Measurements from ENCODE around the gene CPLX3.

The CPLX3 gene

DNA sequence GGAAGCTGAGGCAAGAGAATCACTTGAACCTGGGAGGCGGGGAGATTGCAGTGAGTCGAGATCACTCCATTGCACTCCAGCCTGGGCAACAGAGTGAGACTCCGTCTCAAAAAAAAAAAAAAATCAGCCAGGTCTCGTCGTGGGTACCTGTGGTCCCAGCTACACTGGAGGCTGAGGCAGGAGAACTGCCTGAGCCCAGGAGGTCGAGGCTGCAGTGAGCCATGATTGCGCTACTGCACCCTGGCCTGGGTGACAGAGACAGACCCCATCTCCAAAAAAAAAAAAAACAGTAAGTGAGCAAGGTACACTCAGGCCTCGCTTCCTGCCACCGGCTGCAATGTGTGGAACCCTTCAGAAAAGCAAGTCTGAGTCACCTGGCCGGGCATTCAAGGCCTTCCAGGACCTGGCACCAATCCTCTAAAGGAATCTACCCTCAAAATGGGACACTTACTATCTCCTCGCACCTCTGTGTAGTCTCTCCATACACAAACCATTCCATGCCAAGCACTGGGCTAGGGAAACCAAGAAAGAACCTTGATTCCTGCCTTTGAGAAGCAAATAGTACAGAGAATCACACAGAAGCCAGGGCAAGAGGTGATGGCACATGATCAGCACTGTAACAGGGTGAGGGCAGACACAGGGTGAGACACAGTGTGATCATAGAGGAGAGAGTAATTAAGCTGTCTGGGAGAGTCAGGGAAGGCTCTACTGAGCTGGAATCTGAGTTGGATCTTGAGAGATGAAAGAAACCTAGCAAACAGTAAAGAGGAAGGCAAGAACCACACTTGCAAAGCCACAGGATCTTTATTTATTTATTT, 37.0 kb downstream of the CPLX3 start:
- H3K4me3 ChIP-seq (ENCODE audit: low read depth, low read length) = no peak overlapping the region
- TF ChIP-seq, protein P1, sequence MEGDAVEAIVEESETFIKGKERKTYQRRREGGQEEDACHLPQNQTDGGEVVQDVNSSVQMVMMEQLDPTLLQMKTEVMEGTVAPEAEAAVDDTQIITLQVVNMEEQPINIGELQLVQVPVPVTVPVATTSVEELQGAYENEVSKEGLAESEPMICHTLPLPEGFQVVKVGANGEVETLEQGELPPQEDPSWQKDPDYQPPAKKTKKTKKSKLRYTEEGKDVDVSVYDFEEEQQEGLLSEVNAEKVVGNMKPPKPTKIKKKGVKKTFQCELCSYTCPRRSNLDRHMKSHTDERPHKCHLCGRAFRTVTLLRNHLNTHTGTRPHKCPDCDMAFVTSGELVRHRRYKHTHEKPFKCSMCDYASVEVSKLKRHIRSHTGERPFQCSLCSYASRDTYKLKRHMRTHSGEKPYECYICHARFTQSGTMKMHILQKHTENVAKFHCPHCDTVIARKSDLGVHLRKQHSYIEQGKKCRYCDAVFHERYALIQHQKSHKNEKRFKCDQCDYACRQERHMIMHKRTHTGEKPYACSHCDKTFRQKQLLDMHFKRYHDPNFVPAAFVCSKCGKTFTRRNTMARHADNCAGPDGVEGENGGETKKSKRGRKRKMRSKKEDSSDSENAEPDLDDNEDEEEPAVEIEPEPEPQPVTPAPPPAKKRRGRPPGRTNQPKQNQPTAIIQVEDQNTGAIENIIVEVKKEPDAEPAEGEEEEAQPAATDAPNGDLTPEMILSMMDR (IDR thresholded peaks at IDR 0.05; ENCODE audit: low read depth, low read length) = no peak

DNA sequence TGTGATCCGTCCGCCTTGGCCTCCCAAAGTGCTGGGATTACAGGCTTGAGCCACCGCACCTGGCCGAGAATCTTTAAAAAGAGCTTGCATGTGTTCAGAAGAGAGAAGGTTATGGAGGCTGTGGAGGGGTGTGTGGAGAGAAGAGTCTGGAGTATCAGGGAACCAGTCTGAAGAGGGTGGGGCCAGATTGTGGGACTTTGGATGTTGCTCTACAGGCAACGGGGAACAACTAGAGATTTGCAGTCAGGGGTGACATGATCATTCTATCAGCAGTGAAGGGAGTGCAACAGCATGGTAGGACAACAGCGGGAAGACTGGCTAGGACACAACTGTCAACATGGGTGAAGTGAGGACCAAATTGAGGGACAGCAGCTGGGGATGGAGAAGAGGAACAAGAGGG, 37.9 kb downstream of the CPLX3 start:
- no peak overlapping the region for H3K4me3 ChIP-seq (ENCODE audit: low read depth, low read length)
- TF ChIP-seq, protein P1 (IDR thresholded peaks at IDR 0.05; ENCODE audit: low read depth, low read length) = no peak

DNA sequence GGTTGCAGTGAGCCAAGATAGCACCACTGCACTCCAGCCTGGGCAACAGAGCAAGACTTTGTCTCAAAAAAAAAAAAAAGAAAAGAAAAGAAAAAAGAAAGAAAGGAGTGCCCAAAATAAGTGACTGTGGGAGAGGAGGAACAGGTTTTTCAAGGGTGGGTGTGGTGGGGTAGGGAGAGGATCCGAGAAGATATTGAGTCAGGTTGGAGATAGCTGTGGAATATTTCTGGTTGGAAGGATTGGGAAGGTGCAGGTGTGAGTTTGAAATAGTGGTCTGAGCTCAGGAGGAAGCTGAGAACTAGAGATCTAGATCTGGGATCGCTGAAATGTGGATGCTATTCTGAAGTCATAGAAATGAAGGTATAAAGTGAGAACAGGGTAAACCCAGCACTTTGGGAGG, 38.9 kb downstream of the CPLX3 start:
- H3K4me3 ChIP-seq (ENCODE audit: low read depth, low read length) = no peak overlapping the region
- TF ChIP-seq, protein P1 (IDR thresholded peaks at IDR 0.05; ENCODE audit: low read depth, low read length) = no peak

DNA sequence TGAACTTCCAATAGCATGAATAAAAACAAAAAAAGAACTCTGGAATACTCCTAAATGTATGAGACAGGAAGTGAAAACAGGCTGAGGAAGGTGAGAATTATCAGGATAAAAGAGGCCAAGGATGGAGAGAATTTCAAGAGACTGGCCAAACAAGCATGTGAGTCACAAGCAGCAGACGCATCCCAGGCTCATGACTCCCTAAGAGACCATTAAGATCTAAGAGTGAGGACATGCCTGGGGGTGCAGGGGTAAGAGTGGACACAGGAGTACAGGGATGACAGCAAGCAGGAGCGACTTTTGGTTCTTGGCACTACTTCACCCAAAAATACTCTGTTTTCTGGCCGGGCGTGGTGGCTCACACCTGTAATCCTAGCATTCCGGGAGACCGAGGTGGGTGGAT, 39.7 kb downstream of the CPLX3 start:
- TF ChIP-seq, protein P1 (IDR thresholded peaks at IDR 0.05; ENCODE audit: low read depth, low read length) = no peak
- no peak overlapping the region for H3K4me3 ChIP-seq (ENCODE audit: low read depth, low read length)

DNA sequence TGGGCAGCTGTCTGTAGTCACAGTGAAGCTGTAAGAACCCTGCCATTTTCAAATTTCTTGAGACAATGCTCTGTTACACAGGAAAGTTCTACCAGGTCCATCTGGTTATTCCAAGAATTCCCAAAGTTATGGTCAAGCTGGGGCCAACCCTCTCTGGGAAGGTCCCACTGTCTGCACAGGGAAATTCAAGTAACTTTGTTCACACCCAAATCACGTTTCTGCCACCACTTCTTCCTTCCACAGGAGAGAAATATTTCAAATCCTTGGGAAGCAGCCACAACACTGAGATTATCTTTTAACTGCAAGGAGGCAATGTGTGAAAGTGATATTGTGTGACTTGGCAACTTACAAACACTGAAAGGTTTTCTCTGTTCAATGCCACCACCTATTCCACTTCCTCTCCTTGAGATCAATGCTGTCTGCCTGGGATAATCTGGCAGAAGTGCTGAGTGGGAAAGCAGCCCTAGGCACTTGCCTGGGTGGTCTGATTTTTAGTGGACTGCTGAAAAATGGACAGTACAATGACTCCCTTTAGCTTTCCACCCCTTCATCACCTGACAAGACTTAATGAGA, 41.1 kb downstream of the CPLX3 start:
- H3K4me3 ChIP-seq (ENCODE audit: low read depth, low read length) = no peak overlapping the region
- TF ChIP-seq, protein P1 (IDR thresholded peaks at IDR 0.05; ENCODE audit: low read depth, low read length) = no peak

DNA sequence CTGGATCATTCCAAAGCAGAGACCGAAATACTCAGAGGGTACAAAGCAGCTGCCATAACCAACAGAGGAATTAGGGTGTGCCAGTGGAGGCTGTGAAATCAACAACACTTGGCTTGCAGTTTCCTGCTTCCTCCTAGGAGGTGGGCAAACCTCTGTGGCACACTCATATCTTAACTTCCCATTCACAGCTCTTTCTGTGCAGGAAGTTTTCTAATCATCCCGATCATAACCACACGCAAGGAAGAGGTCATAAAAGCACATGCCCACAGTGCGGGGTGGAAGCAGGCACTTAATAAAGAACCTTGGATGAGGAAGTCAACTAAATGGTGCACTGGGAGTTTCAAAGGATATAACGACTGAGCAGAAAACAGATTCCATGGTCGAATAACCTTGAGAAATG, 41.6 kb downstream of the CPLX3 start:
- TF ChIP-seq, protein P1 (IDR thresholded peaks at IDR 0.05; ENCODE audit: low read depth, low read length) = no peak
- H3K4me3 ChIP-seq (ENCODE audit: low read depth, low read length) = no peak overlapping the region

DNA sequence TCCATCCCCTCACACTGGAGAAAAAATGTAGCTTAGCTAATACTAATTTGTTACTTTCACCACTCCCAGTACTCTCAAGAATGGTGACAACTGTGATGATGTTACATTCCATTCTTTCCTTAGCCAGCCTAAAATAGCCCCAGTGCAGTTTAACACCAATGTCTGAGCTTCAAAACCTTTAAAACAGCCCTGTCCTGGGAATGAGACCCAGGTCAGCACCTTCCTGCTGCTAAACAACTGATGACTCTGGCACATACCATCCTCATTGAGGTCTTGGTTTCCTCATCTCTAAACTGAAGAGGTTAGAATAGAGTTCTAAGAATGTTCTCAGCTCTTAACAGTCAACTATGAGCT, 42.9 kb downstream of the CPLX3 start:
- no peak overlapping the region for H3K4me3 ChIP-seq (ENCODE audit: low read depth, low read length)
- TF ChIP-seq, protein P1 (IDR thresholded peaks at IDR 0.05; ENCODE audit: low read depth, low read length) = no peak

Data from WI38 (cell line).